ENCODE data around the gene MAST3.

- no peak for TF ChIP-seq GATA2 (IDR thresholded peaks at IDR 0.05; ENCODE audit: low read depth, low read length)
- no peak for TF ChIP-seq GATA3 (IDR thresholded peaks at IDR 0.05; ENCODE audit: low read depth, low read length)
Observed at GRCh38 chr19:18123819-18124218, 26.2 kb downstream of the MAST3 start.

Measured in SH-SY5Y (cell line).